ENCODE data around the gene NSUN6. TPM values are rescaled to one million over a fixed set of nuclear protein-coding genes. Genes with fewer than 3 reads are reported as not detected.

NSUN6 gene
- total RNA-seq, 1 experiment from 2014 or later, result 12.5 TPM

- Histone ChIP-seq H4K20me1 (ENCODE audit: insufficient read depth) (no peaks in the 10 kb centered on the region), H3K9me3 (ENCODE audit: control insufficient read depth in 1 of 2, insufficient read depth in 1 of 2, low read depth in 1 of 2, low read length in 2 of 2) (no peaks in the 10 kb centered on the region), H3K27ac (ENCODE audit: low read depth, low read length) (peak overlapping the region; percentile 97), H3K9ac (ENCODE audit: low read length) (peak overlapping the region; percentile 97), H3K4me1 (ENCODE audit: control insufficient read depth in 1 of 2, insufficient read depth in 2 of 2, low read length in 2 of 2) (peaks cover 13 to 17% of the 10 kb centered on the region in 2 experiments), H3K79me2 (ENCODE audit: insufficient read depth, low read length) (peaks cover 62% of the 10 kb centered on the region), H3K4me2 (ENCODE audit: low read length) (peak overlapping the region; percentile 72), H3K27me3 (ENCODE audit: insufficient read depth, low read length) (no peaks in the 10 kb centered on the region), H3K9me2 (ENCODE audit: insufficient read depth) (no peaks in the 10 kb centered on the region), H3K4me3 (replicated peaks in 1 of 2; ENCODE audit: low read depth in 1 of 2, low read length in 2 of 2) (peak overlapping the region; percentile 96 to 98), H3K36me3 (ENCODE audit: control insufficient read depth in 1 of 2, insufficient read depth in 2 of 2, low read length in 2 of 2) (no peaks in the 10 kb centered on the region), H2AFZ (ENCODE audit: low read depth, low read length, poor library complexity, severe bottlenecking) (no peak overlapping the region)
- intact Hi-C loops (cut with micrococcal nuclease), result no loop called here
- ATAC-seq, result peak; percentile 6
- DNase-seq (ENCODE audit: low read depth, low spot score), result no peak
- RAD21 ChIA-PET (ENCODE audit: low non-redundant PET in 1 of 2, low total read pairs in 2 of 2, uncharacterized antibody in 2 of 2, unreplicated experiment in 2 of 2), result no interaction called here
- BruUV-seq (replicated peaks), result TSS peak; percentile 63
- CTCF ChIA-PET, result no interaction called here
- no peak for TF ChIP-seq ZBTB33 (IDR thresholded peaks at IDR 0.05; ENCODE audit: extremely low read depth, insufficient replicate concordance, low read length)
- peak; percentile 46 for TF ChIP-seq CEBPB (IDR thresholded peaks at IDR 0.05; ENCODE audit: low read depth)
- TF ChIP-seq JUND (IDR thresholded peaks at IDR 0.05), result 0 out of 2 replicates have a peak, but pooled peaks have one; percentile 9
- POLR2A ChIA-PET, result interaction anchor here (1.4 kb wide), 1 partner anchor 19 kb away, joined by 3 read pairs; no protein-coding TSS in a partner anchor
Measured at GRCh38 chr10:18659819-18660535, 8.6 kb upstream of the NSUN6 start.

- Histone ChIP-seq H2AFZ (ENCODE audit: low read depth, low read length, poor library complexity, severe bottlenecking) (no peak within 1 kb of the TSS), H3K4me3 (replicated peaks in 1 of 2; ENCODE audit: low read depth in 1 of 2, low read length in 2 of 2) (peak within 1 kb of the TSS; percentile 96 to 98), H3K4me1 (ENCODE audit: control insufficient read depth in 1 of 2, insufficient read depth in 2 of 2, low read length in 2 of 2) (peaks cover 13 to 17% of the 10 kb centered on the region in 2 experiments), H3K4me2 (ENCODE audit: low read length) (peak within 1 kb of the TSS; percentile 72), H3K9me2 (ENCODE audit: insufficient read depth) (no peaks in the 10 kb centered on the region), H3K79me2 (ENCODE audit: insufficient read depth, low read length) (peaks cover 56% of the 10 kb centered on the region), H3K27me3 (ENCODE audit: insufficient read depth, low read length) (no peaks in the 10 kb centered on the region), H3K9me3 (ENCODE audit: control insufficient read depth in 1 of 2, insufficient read depth in 1 of 2, low read depth in 1 of 2, low read length in 2 of 2) (no peaks in the 10 kb centered on the region), H3K36me3 (ENCODE audit: control insufficient read depth in 1 of 2, insufficient read depth in 2 of 2, low read length in 2 of 2) (no peaks in the 10 kb centered on the region), H3K9ac (ENCODE audit: low read length) (peak within 1 kb of the TSS; percentile 97), H3K27ac (ENCODE audit: low read depth, low read length) (peak within 1 kb of the TSS; percentile 97), H4K20me1 (ENCODE audit: insufficient read depth) (no peaks in the 10 kb centered on the region)
- ChIA-PET POLR2A (interaction anchor here (0.6 to 1.4 kb wide), 3 partner anchors 10 to 466 kb away, joined by 3 read pairs; no protein-coding TSS in a partner anchor), CTCF (no interaction called here), RAD21 (ENCODE audit: low non-redundant PET in 1 of 2, low total read pairs in 2 of 2, uncharacterized antibody in 2 of 2, unreplicated experiment in 2 of 2) (interaction anchor here in 1 of 2 experiments (0.6 kb wide), 1 partner anchor 396 kb away, joined by 4 read pairs; no protein-coding TSS in a partner anchor)
- intact Hi-C loops (cut with micrococcal nuclease), result no loop called here
- peak; percentile 94 for DNase-seq (ENCODE audit: low read depth, low spot score)
- BruUV-seq (replicated peaks), result no TSS peak
- peak; percentile 97 for ATAC-seq
- TF ChIP-seq SRF (IDR thresholded peaks at IDR 0.05; ENCODE audit: low read depth) (no peak), JUND (IDR thresholded peaks at IDR 0.05) (no peak; the same call in 1 of the 2 replicates), ELF1 (IDR thresholded peaks at IDR 0.05; ENCODE audit: borderline replicate concordance, low read depth) (peak; percentile 74), TCF7L2 (IDR thresholded peaks at IDR 0.05; ENCODE audit: borderline replicate concordance, extremely low read depth, insufficient read depth, insufficient read length) (peak; percentile 58), ZFX (IDR thresholded peaks at IDR 0.05) (peak; percentile 77), FOSL1 (IDR thresholded peaks at IDR 0.05; ENCODE audit: low read depth) (no peak), POLR2A (IDR thresholded peaks at IDR 0.05; ENCODE audit: borderline replicate concordance, extremely low read depth, insufficient read depth, insufficient read length) (peak; percentile 61), EZH2phosphoT487 (IDR thresholded peaks at IDR 0.05; ENCODE audit: borderline replicate concordance) (no peak)
- TF ChIP-seq, protein P1, sequence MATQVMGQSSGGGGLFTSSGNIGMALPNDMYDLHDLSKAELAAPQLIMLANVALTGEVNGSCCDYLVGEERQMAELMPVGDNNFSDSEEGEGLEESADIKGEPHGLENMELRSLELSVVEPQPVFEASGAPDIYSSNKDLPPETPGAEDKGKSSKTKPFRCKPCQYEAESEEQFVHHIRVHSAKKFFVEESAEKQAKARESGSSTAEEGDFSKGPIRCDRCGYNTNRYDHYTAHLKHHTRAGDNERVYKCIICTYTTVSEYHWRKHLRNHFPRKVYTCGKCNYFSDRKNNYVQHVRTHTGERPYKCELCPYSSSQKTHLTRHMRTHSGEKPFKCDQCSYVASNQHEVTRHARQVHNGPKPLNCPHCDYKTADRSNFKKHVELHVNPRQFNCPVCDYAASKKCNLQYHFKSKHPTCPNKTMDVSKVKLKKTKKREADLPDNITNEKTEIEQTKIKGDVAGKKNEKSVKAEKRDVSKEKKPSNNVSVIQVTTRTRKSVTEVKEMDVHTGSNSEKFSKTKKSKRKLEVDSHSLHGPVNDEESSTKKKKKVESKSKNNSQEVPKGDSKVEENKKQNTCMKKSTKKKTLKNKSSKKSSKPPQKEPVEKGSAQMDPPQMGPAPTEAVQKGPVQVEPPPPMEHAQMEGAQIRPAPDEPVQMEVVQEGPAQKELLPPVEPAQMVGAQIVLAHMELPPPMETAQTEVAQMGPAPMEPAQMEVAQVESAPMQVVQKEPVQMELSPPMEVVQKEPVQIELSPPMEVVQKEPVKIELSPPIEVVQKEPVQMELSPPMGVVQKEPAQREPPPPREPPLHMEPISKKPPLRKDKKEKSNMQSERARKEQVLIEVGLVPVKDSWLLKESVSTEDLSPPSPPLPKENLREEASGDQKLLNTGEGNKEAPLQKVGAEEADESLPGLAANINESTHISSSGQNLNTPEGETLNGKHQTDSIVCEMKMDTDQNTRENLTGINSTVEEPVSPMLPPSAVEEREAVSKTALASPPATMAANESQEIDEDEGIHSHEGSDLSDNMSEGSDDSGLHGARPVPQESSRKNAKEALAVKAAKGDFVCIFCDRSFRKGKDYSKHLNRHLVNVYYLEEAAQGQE (IDR thresholded peaks at IDR 0.05; ENCODE audit: low read depth), result no peak
Measured at GRCh38 chr10:18659125-18659818, 7.9 kb upstream of the NSUN6 start, which contains the start of gene ARL5B. ARL5B (plus strand) TSS chr10:18659431; CDS start chr10:18659638, 207 bp downstream.
